Activated naive CD4-positive, alpha-beta T cell treated with Interleukin-2 at 50 U/mL for 16 hours (primary cell): ENCODE data around the gene C1orf50.
A peak's percentile ranks its signal among the peaks of the same experiment; 100 is the strongest.
"Not testable (repeated sequence)": the region's sequence is repeated elsewhere in the genome, so short reads cannot be mapped to it uniquely, and the experiment has no call there.

Experiments used
- DNase-seq: peaks from one replicate; pipeline ENCODE4 v3.0.0-alpha.2; 2020

Gene C1orf50

GRCh38 chr1:42807056-42807668 lies 40.1 kb downstream of the C1orf50 start:
- no peak for DNase-seq

- not testable (repeated sequence) for DNase-seq
Measured at GRCh38 chr1:42814815-42815214, 47.8 kb downstream of the C1orf50 start.

GRCh38 chr1:42815941-42816584 lies 49.0 kb downstream of the C1orf50 start:
- DNase-seq = peak; percentile 9

- peak; percentile 92 for DNase-seq
Measured at GRCh38 chr1:42816585-42817439, 49.8 kb downstream of the C1orf50 start, which contains the start of the genes ERMAP and SVBP. ERMAP (plus strand) TSS chr1:42817122; CDS start chr1:42830449, 13,327 bp downstream. SVBP (minus strand) TSS chr1:42817397; CDS start chr1:42816544, 853 bp downstream.

GRCh38 chr1:42817440-42817767 lies 50.4 kb downstream of the C1orf50 start:
- DNase-seq = no peak

- no peak for DNase-seq
Measured at GRCh38 chr1:42817976-42818375, 50.9 kb downstream of the C1orf50 start.

- DNase-seq = no peak
Measured at GRCh38 chr1:42820813-42821212, 53.8 kb downstream of the C1orf50 start.

GRCh38 chr1:42821690-42822089 lies 54.6 kb downstream of the C1orf50 start:
- no peak for DNase-seq

- no peak for DNase-seq
Measured at GRCh38 chr1:42822800-42823392, 55.8 kb downstream of the C1orf50 start.

GRCh38 chr1:42824481-42825035 lies 57.5 kb downstream of the C1orf50 start:
- no peak for DNase-seq

- DNase-seq = no peak
Measured at GRCh38 chr1:42825036-42825851, 58.2 kb downstream of the C1orf50 start.
